Right ventricle myocardium superior (tissue), 1 donor: ENCODE data around the gene NLRX1. TPM values are rescaled to one million over a fixed set of nuclear protein-coding genes. Genes with fewer than 3 reads are reported as not detected.
A peak's percentile ranks its signal among the peaks of the same experiment; 100 is the strongest.
"Not testable (repeated sequence)": the region's sequence is repeated elsewhere in the genome, so short reads cannot be mapped to it uniquely, and the experiment has no call there.

Experiments used
- ATAC-seq: fragments of 200-7000 bp; cut with Tn5 transposase; one replicate; pipeline ENCODE4 v1.9.1; 2020; ENCODE audit warnings: mild to moderate bottlenecking; ENCODE audit not compliant: poor library complexity
- DNase-seq: peaks from one replicate; pipeline ENCODE4 v3.0.0-alpha.2; 2020
- intact Hi-C: fragments of 100-400 bp; cut with DNase I; formaldehyde crosslinking; loops from one replicate; pipeline ENCODE4 v1.11.2; 2022
- total RNA-seq: library from RNA; stranded (reverse); fragmentation: NEBNext Ultra II Directional; extraction: Animal tissue kit (Norgen Biotek cat#: 25700); gene quantifications from one replicate; pipeline ENCODE4 v1.2.1, GENCODE V29; 2021
- donor health status: DM: no; HTN: yes; CAD: no; lungs with severe emphysema.

NLRX1 gene
- total RNA-seq, 1 donor from 2014 or later = 34.0 TPM

- peak; percentile 16 for DNase-seq
- no peak for ATAC-seq
- intact Hi-C loops = loop anchor here (5.0 kb wide), 1 partner anchor 52 kb away; the partner anchor contains the start of gene ABCG4
These were observed 30.4 kb downstream of the NLRX1 start for GRCh38 chr11:119198925-119199324.

- DNase-seq, intact Hi-C loops, ATAC-seq: not testable (repeated sequence)
These were observed 32.7 kb downstream of the NLRX1 start for GRCh38 chr11:119201236-119201635.

GRCh38 chr11:119202554-119202953, 34.0 kb downstream of the NLRX1 start:
- intact Hi-C loops = no loop called here
- DNase-seq (no peak), ATAC-seq (no peak)

GRCh38 chr11:119204066-119204465, 35.5 kb downstream of the NLRX1 start:
- intact Hi-C loops = no loop called here
- ATAC-seq = no peak
- DNase-seq = peak; percentile 20

GRCh38 chr11:119205080-119205479, 36.6 kb downstream of the NLRX1 start:
- intact Hi-C loops = loop anchor here (5.0 kb wide), 1 partner anchor 117 kb away; no protein-coding TSS in a partner anchor
- DNase-seq (peak; percentile 64), ATAC-seq (no peak)

- DNase-seq (peak; percentile 97), ATAC-seq (peak; percentile 99)
- intact Hi-C loops = loop anchor here (5.0 kb wide), 1 partner anchor 116 kb away; no protein-coding TSS in a partner anchor
These were observed 37.3 kb downstream of the NLRX1 start, which contains the start of gene CBL for GRCh38 chr11:119205574-119206510. Gene CBL, plus strand, starts transcription at chr11:119206339. Its CDS starts 79 bp downstream, at chr11:119206418.

- intact Hi-C loops = loop anchor here (5.0 kb wide), 1 partner anchor 116 kb away; no protein-coding TSS in a partner anchor
- DNase-seq (peak; percentile 71), ATAC-seq (peak; percentile 23)
These were observed 38.2 kb downstream of the NLRX1 start for GRCh38 chr11:119206511-119207414.

GRCh38 chr11:119207415-119207960, 39.0 kb downstream of the NLRX1 start:
- ATAC-seq (no peak), DNase-seq (no peak)
- intact Hi-C loops = loop anchor here (5.0 kb wide), 1 partner anchor 115 kb away; no protein-coding TSS in a partner anchor

GRCh38 chr11:119209186-119209585, 40.7 kb downstream of the NLRX1 start:
- ATAC-seq (no peak), DNase-seq (peak; percentile 9)
- intact Hi-C loops = loop anchor here (5.0 kb wide), 1 partner anchor 113 kb away; no protein-coding TSS in a partner anchor

GRCh38 chr11:119210050-119210449, 41.5 kb downstream of the NLRX1 start:
- intact Hi-C loops = no loop called here
- peak; percentile 6 for DNase-seq
- no peak for ATAC-seq

GRCh38 chr11:119218141-119218878, 49.8 kb downstream of the NLRX1 start:
- ATAC-seq (no peak), DNase-seq (no peak)
- intact Hi-C loops = no loop called here

GRCh38 chr11:119222308-119222707, 53.8 kb downstream of the NLRX1 start:
- intact Hi-C loops = no loop called here
- ATAC-seq = peak; percentile 58

GRCh38 chr11:119222891-119223290, 54.4 kb downstream of the NLRX1 start:
- intact Hi-C loops = no loop called here
- ATAC-seq (no peak), DNase-seq (no peak)

More at GRCh38 chr11:119222308-119222707, 53.8 kb downstream of the NLRX1 start:
- DNase-seq = no peak

- DNase-seq = no peak
- intact Hi-C loops = no loop called here
- ATAC-seq = no peak
These were observed 55.3 kb downstream of the NLRX1 start for GRCh38 chr11:119223856-119224255.

GRCh38 chr11:119228535-119229287, 60.2 kb downstream of the NLRX1 start:
- DNase-seq, intact Hi-C loops, ATAC-seq: not testable (repeated sequence)

- DNase-seq (no peak), ATAC-seq (no peak)
These were observed 60.8 kb downstream of the NLRX1 start for GRCh38 chr11:119229288-119229672.

GRCh38 chr11:119229741-119230140, 61.2 kb downstream of the NLRX1 start:
- DNase-seq (no peak), ATAC-seq (no peak)
- intact Hi-C loops = no loop called here

More at GRCh38 chr11:119229288-119229672, 60.8 kb downstream of the NLRX1 start:
- intact Hi-C loops = no loop called here
